ENCODE data around the gene VAT1L. TPM values are rescaled to one million over a fixed set of nuclear protein-coding genes. Genes with fewer than 3 reads are reported as not detected.

VAT1L gene
- total RNA-seq, 1 donor from 2014 or later = 1.1 TPM

- Mint-ChIP-seq H3K27ac (ENCODE audit: unreplicated experiment) (no peak overlapping the region), H3K9me3 (ENCODE audit: unreplicated experiment) (no peaks in the 10 kb centered on the region), H3K4me3 (ENCODE audit: unreplicated experiment) (no peak overlapping the region), H3K27me3 (ENCODE audit: unreplicated experiment) (peaks cover 2% of the 10 kb centered on the region), H3K36me3 (ENCODE audit: low read depth, unreplicated experiment) (no peaks in the 10 kb centered on the region), H3K4me1 (ENCODE audit: unreplicated experiment) (peaks cover 13% of the 10 kb centered on the region)
- no peak for DNase-seq (ENCODE audit: low spot score)
- no peak for TF ChIP-seq CTCF (IDR thresholded peaks at IDR 0.05; ENCODE audit: unreplicated experiment)
Measured at GRCh38 chr16:77856438-77857160, 68.2 kb downstream of the VAT1L start.

DNA sequence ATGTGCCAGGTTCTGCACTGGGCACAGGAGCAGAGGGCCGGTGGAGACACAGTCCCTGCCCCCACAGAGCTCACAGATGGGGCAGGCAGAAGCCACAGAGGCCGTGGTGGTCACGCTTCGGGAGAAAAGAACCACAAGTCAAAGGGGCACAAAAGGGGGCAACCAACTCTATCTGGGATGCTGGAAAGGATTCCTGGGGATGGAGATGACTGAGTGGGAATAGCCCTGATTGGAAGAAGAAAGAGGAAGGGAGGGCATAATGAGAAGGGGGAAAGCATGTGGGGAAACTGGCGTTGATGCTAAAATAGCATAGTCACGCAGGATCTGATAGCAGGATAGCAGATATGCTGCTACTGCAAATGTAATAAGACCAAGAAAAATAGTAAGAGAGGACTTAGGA lies 69.7 kb downstream of the VAT1L start:
- Mint-ChIP-seq H3K27me3 (ENCODE audit: unreplicated experiment) (peaks cover 2% of the 10 kb centered on the region), H3K27ac (ENCODE audit: unreplicated experiment) (no peak overlapping the region), H3K9me3 (ENCODE audit: unreplicated experiment) (no peaks in the 10 kb centered on the region), H3K4me3 (ENCODE audit: unreplicated experiment) (no peak overlapping the region), H3K4me1 (ENCODE audit: unreplicated experiment) (peaks cover 13% of the 10 kb centered on the region), H3K36me3 (ENCODE audit: low read depth, unreplicated experiment) (no peaks in the 10 kb centered on the region)
- no peak for DNase-seq (ENCODE audit: low spot score)
- TF ChIP-seq CTCF (IDR thresholded peaks at IDR 0.05; ENCODE audit: unreplicated experiment) = no peak

GRCh38 chr16:77859493-77860232 lies 71.3 kb downstream of the VAT1L start:
- TF ChIP-seq CTCF (IDR thresholded peaks at IDR 0.05; ENCODE audit: unreplicated experiment) = no peak
- H3K9me3 Mint-ChIP-seq (ENCODE audit: unreplicated experiment) = no peaks in the 10 kb centered on the region
- no peak overlapping the region for H3K27ac Mint-ChIP-seq (ENCODE audit: unreplicated experiment)
- no peak for DNase-seq (ENCODE audit: low spot score)
- no peak overlapping the region for H3K4me3 Mint-ChIP-seq (ENCODE audit: unreplicated experiment)
- H3K27me3 Mint-ChIP-seq (ENCODE audit: unreplicated experiment) = peaks cover 2% of the 10 kb centered on the region
- peaks cover 6% of the 10 kb centered on the region for H3K4me1 Mint-ChIP-seq (ENCODE audit: unreplicated experiment)
- H3K36me3 Mint-ChIP-seq (ENCODE audit: low read depth, unreplicated experiment) = no peaks in the 10 kb centered on the region

- no peaks in the 10 kb centered on the region for H3K36me3 Mint-ChIP-seq (ENCODE audit: low read depth, unreplicated experiment)
- no peak for TF ChIP-seq CTCF (IDR thresholded peaks at IDR 0.05; ENCODE audit: unreplicated experiment)
- no peak overlapping the region for H3K27ac Mint-ChIP-seq (ENCODE audit: unreplicated experiment)
- no peak for DNase-seq (ENCODE audit: low spot score)
- H3K27me3 Mint-ChIP-seq (ENCODE audit: unreplicated experiment) = peaks cover 2% of the 10 kb centered on the region
- no peaks in the 10 kb centered on the region for H3K9me3 Mint-ChIP-seq (ENCODE audit: unreplicated experiment)
- H3K4me1 Mint-ChIP-seq (ENCODE audit: unreplicated experiment) = peaks cover 9% of the 10 kb centered on the region
- no peak overlapping the region for H3K4me3 Mint-ChIP-seq (ENCODE audit: unreplicated experiment)
Measured at GRCh38 chr16:77860953-77861352, 72.6 kb downstream of the VAT1L start.

- Mint-ChIP-seq H3K9me3 (ENCODE audit: unreplicated experiment) (no peaks in the 10 kb centered on the region), H3K27ac (ENCODE audit: unreplicated experiment) (no peak overlapping the region), H3K4me3 (ENCODE audit: unreplicated experiment) (no peak overlapping the region)
Measured at GRCh38 chr16:77863250-77863649, 74.9 kb downstream of the VAT1L start.

More at GRCh38 chr16:77863250-77863649, 74.9 kb downstream of the VAT1L start:
- no peaks in the 10 kb centered on the region for H3K36me3 Mint-ChIP-seq (ENCODE audit: low read depth, unreplicated experiment)
- TF ChIP-seq CTCF (IDR thresholded peaks at IDR 0.05; ENCODE audit: unreplicated experiment) = no peak
- H3K4me1 Mint-ChIP-seq (ENCODE audit: unreplicated experiment) = peaks cover 12% of the 10 kb centered on the region
- no peak for DNase-seq (ENCODE audit: low spot score)
- peaks cover 2% of the 10 kb centered on the region for H3K27me3 Mint-ChIP-seq (ENCODE audit: unreplicated experiment)

Measured in endothelial cell (in vitro differentiated cells).